HT-29 (cell line): ENCODE data around the gene MVD. TPM values are rescaled to one million over a fixed set of nuclear protein-coding genes. Genes with fewer than 3 reads are reported as not detected.
"Not testable (repeated sequence)": the region's sequence is repeated elsewhere in the genome, so short reads cannot be mapped to it uniquely, and the experiment has no call there.

Experiments
- DNase-seq: peaks from one replicate; pipeline ENCODE4 v3.0.0-alpha.2; 2015; ENCODE audit warnings: low spot score
- total RNA-seq: library from RNA; depleted of rRNA; stranded (reverse); fragments of >200 nt; shearing (Covaris generic); gene quantifications from 2 replicates; pipeline ENCODE4 v1.2.3, GENCODE V29; 2014; rRNA removed

Gene MVD
- total RNA-seq, 1 experiment from 2014 or later, result 109 TPM

DNA sequence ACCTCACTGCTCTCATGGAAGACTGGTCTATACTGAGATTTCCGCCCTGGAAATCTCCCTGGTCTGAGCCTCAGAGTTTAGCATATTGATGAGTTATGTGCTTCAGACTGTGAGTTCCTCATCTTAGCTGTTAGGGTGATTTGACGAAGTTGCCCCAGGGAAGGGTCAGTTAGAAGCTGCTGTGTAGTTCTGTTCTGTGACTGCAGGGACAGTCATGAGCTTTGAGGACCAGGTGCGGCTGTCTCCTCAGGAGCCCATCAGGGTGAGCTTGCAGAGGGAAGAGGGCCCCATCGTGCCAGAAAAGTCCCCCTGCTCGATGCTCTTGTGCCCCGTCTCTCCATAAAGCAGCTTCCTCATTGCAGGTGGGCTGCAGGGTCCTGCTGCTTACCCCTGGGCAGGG is 52.8 kb downstream of the MVD start:
- DNase-seq, result no peak

DNA sequence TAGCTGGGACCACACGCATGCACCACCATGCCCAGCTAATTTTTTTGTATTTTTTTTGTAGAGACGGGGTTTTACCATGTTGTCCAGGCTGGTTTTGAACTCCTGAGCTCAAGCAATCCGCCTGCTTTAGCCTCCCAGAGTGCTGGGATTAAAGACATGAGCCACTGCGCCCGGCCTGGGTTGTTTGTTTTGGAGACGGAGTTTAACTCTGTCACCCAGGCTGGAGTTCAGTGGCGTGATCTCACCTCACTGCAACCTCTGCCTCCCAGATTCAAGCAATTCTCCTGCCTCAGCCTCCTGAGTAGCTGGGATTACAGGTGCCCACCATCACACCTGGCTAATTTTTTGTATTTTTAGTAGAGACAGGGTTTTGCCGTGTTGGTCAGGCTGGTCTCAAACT is 53.5 kb downstream of the MVD start:
- not testable (repeated sequence) for DNase-seq

DNA sequence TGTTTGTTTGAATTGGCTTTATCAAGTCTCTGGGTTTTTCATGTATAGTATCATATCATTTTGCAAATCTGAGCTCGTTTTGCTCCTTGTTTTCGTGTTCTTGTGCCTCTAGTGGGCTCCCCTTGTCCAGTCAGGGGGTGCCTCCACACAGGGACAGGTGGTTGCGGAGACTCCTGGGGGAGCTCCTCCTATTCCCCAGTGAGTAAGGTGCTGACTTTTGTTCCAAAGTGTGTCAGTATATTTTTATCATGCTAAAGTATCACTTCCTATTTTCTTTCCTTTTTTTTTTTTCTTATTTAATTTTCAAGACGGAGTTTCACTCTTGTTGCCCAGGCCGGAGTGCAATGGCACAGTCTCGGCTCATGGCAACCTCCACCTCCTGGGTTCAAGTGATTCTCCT is 54.8 kb downstream of the MVD start:
- DNase-seq, result no peak

DNA sequence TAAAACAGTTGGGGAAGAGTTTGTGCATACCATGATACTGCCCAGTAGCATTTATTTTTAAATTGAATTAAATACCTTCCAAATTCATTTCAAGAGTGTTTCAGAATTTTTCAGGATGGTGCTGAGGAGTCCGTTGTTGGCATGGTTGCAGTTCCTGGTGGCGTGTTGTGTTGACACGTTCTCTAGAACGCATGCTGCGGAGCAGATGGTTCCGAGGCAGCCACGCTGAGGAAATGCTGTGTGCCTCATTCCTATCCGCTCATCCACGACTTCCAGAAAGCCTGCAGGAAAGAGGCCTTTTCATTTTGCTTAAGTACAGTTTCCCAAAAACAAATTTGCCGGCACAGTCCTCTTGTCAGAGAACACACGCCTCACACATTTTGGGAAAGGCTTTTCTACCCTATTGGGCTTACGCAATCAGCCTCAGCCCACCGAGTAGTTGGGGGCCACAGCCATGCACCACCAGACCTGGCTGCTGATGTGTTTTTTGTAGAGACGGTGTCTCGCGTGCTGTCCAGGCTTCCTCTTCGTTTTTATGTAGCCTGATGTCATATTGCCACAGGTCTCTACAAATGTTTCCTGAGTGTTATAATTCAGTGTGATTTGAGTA is 56.6 kb downstream of the MVD start:
- no peak for DNase-seq

DNA sequence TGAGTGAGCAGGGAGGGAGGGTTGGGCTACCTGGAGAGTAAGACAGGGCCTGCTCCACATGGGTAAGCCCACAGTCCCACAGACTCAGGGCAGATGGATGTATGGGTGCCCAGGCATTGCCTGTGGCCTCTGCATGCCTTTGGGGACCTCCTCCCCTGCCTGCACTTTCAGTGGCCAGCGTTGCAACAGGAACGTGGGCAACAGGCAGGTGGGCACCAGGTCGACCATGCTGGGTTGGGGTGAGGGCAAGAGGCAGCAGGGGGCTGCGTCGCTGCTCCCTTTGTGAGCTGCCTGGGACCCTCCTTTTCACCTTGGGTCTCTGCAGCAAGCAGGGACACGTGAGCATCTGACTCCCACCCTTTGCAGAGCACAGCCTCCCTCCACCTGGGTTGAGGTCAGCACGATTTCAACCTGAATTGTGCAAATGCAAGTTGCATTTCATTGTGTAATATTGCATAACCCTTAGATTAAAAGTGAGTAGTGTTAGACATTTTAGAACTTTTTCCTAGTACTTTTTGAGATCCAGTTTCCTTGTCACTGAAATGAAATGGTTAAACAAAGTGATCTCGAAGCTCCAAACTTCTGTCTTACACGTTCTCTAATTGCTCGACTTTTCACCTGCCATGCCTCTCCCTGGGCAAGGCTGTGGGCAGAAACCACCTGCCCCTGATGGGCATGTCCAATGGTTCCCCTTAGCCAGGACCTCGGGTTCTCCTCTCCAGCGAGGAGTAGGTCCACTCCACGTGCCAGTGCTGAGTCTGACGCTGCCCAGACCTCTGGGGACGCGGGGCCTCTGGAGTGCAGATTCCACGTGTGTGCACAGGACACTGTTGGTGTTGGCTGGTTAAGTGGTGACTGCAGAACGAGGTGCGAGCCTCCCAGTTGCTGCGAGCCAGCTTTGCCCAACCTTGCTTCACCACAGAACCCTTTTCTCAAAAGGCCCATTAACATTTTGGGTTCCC is 57.4 kb downstream of the MVD start:
- DNase-seq, result no peak

DNA sequence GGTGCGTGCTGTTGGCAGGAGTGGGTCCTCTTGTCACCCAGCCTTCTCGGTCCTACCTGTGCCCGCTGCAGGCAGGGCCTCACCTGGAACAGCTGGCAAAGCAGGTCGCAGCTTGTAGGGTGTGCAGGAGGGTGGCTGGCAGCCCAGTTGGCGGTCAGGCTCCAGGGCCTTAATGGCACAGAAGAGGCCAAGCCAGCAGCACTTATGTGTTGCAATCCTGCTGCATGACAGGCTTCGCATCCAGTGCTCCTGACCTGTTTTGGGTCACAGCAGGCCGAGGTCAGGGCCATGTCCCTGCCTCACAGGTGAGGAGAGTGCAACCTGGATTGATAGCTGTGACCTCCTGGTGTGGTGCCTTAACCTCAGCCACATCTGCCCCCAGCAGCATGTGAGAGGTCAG is 60.8 kb downstream of the MVD start:
- DNase-seq, result no peak

Other genes with a start within 250 kb of the MVD start
- gene ZFPM1, start 209.8 kb downstream of the MVD start, total RNA-seq, result 9.2 and 15.3 TPM in 2 replicates
- gene ZC3H18, start 92.7 kb downstream of the MVD start, total RNA-seq, result 20.2 and 28.9 TPM in 2 replicates
- gene IL17C, start 24.5 kb downstream of the MVD start, total RNA-seq, result 0.28 TPM in 1 of 2 replicates, not detected in the other
- gene CYBA, start 12.0 kb downstream of the MVD start, total RNA-seq, result 1,584 and 1,604 TPM in 2 replicates
- 1.2 and 1.7 TPM in 2 replicates for gene SNAI3, start 23.4 kb upstream of the MVD start, total RNA-seq
- 44.6 and 49.8 TPM in 2 replicates for gene RNF166, start 43.3 kb upstream of the MVD start, total RNA-seq
- gene CTU2, start 43.4 kb upstream of the MVD start, total RNA-seq, result 38.4 and 44.5 TPM in 2 replicates
- gene PIEZO1, start 122.1 kb upstream of the MVD start, total RNA-seq, result 327 and 375 TPM in 2 replicates
- 120 and 146 TPM in 2 replicates for gene CDT1, start 140.7 kb upstream of the MVD start, total RNA-seq
- 669 and 675 TPM in 2 replicates for gene APRT, start 148.8 kb upstream of the MVD start, total RNA-seq
- gene GALNS, start 193.9 kb upstream of the MVD start, total RNA-seq, result 14.1 and 18.4 TPM in 2 replicates
- gene TRAPPC2L, start 194.0 kb upstream of the MVD start, total RNA-seq, result 120 and 125 TPM in 2 replicates
- not detected in 2 replicates for gene PABPN1L, start 203.6 kb upstream of the MVD start, total RNA-seq